ENCODE results near the gene GNAS.
"Not testable (repeated sequence)": the region's sequence is repeated elsewhere in the genome, so short reads cannot be mapped to it uniquely, and the experiment has no call there.

GNAS gene

GRCh38 chr20:58852543-58853271 lies at the start of gene GNAS:
Gene GNAS, plus strand, starts transcription at chr20:58852716.
- DNase-seq = peak; percentile 81

GRCh38 chr20:58803533-58803932 lies 49.0 kb upstream of the GNAS start:
- no peak for DNase-seq

GRCh38 chr20:58807801-58808200 lies 44.7 kb upstream of the GNAS start:
- no peak for DNase-seq

GRCh38 chr20:58808271-58809046 lies 44.1 kb upstream of the GNAS start:
- DNase-seq = no peak

GRCh38 chr20:58810116-58810878 lies 42.2 kb upstream of the GNAS start:
- DNase-seq = no peak

GRCh38 chr20:58810879-58811250 lies 41.7 kb upstream of the GNAS start:
- no peak for DNase-seq

GRCh38 chr20:58811334-58811733 lies 41.2 kb upstream of the GNAS start:
- no peak for DNase-seq

GRCh38 chr20:58813369-58813768 lies 39.1 kb upstream of the GNAS start:
- DNase-seq = no peak

- no peak for DNase-seq
These were observed 37.1 kb upstream of the GNAS start for GRCh38 chr20:58815448-58815847.

GRCh38 chr20:58816051-58816450 lies 36.5 kb upstream of the GNAS start:
- DNase-seq = no peak

- DNase-seq = no peak
These were observed 35.4 kb upstream of the GNAS start for GRCh38 chr20:58816957-58817651.

GRCh38 chr20:58817748-58818147 lies 34.8 kb upstream of the GNAS start:
- DNase-seq = no peak

GRCh38 chr20:58818586-58819285 lies 33.8 kb upstream of the GNAS start:
- DNase-seq = no peak

GRCh38 chr20:58819921-58820320 lies 32.6 kb upstream of the GNAS start:
- DNase-seq = no peak

GRCh38 chr20:58820515-58820914 lies 32.0 kb upstream of the GNAS start:
- not testable (repeated sequence) for DNase-seq

GRCh38 chr20:58822149-58822548 lies 30.4 kb upstream of the GNAS start:
- peak; percentile 52 for DNase-seq

GRCh38 chr20:58822748-58823730 lies 29.5 kb upstream of the GNAS start:
- DNase-seq = peak; percentile 58

- peak; percentile 17 for DNase-seq
These were observed 27.7 kb upstream of the GNAS start for GRCh38 chr20:58824843-58825242.

- DNase-seq = no peak
These were observed 27.1 kb upstream of the GNAS start for GRCh38 chr20:58825450-58825849.

GRCh38 chr20:58826271-58826670 lies 26.2 kb upstream of the GNAS start:
- DNase-seq = peak; percentile 12

GRCh38 chr20:58828136-58828535 lies 24.4 kb upstream of the GNAS start:
- no peak for DNase-seq

Measured in left hindlimb (tissue), 1 donor.